Astrocyte of the cerebellum (primary cell): ENCODE results near the gene TADA3.

ENCODE experiments used
- DNase-seq: peaks from one replicate; pipeline ENCODE4 v3.0.0-alpha.2; 2011; ENCODE audit warnings: low read depth
- H3K4me3 ChIP-seq: 2 replicates; pipeline ENCODE4 v1.5.1; 2011; ENCODE audit warnings: mild to moderate bottlenecking, low read depth, low read length, moderate library complexity
- in situ Hi-C: cut with HindIII; loops from 2 replicates; pipeline ENCODE4 v1.10.0; 2017; ENCODE audit warnings: low sequenced_read_pairs
- TF ChIP-seq, protein P1 (sequence below): IDR thresholded peaks from 2 replicates; pipeline ENCODE4 v1.5.1; 2012; ENCODE audit warnings: low read length, low read depth, moderate library complexity, mild to moderate bottlenecking; ENCODE audit errors: missing control alignments

The TADA3 gene

DNA sequence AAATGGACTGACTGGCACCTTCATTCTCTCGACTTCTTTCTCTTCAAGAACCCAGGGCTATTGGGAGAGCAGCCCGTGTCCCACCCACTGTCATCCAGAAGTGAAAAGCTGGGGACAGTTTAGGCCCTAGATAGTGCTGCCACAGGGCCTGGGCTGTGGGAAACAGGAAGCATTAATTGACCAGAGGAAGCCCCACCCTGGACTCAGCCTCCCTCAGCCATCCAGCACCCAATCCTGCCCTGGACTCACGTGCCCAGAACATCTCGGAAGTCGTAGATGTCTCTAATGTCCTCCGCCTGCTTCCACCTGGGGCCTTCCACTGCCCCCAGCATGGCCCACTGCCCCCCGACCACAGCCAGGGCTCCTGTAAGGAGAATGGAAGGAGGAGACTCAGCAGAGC, 24.9 kb downstream of the TADA3 start:
- in situ Hi-C loops, result no loop called here
- no peak overlapping the region for H3K4me3 ChIP-seq
- DNase-seq, result no peak
- TF ChIP-seq, protein P1, sequence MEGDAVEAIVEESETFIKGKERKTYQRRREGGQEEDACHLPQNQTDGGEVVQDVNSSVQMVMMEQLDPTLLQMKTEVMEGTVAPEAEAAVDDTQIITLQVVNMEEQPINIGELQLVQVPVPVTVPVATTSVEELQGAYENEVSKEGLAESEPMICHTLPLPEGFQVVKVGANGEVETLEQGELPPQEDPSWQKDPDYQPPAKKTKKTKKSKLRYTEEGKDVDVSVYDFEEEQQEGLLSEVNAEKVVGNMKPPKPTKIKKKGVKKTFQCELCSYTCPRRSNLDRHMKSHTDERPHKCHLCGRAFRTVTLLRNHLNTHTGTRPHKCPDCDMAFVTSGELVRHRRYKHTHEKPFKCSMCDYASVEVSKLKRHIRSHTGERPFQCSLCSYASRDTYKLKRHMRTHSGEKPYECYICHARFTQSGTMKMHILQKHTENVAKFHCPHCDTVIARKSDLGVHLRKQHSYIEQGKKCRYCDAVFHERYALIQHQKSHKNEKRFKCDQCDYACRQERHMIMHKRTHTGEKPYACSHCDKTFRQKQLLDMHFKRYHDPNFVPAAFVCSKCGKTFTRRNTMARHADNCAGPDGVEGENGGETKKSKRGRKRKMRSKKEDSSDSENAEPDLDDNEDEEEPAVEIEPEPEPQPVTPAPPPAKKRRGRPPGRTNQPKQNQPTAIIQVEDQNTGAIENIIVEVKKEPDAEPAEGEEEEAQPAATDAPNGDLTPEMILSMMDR, result no peak

DNA sequence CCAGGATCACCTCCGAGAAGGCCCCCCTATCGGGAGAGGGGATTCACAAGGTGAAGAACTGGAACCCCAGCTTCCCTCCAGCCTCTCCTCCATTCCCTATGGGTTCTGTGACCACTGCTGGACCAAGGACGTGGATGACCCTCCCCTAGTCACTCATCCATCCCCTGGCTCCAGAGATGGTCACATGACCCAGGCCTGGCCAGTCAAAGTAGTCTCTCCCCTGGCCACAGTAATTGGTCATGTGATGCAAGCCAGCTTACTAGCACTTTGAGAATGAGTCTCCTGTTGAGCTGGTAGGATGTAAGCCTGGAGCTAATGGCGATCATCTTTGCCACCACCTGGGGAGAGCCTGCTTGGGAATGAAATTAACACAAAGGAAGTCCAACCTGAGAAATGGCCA, 26.4 kb downstream of the TADA3 start:
- in situ Hi-C loops, result no loop called here
- no peak for DNase-seq
- TF ChIP-seq, protein P1, result no peak
- H3K4me3 ChIP-seq, result no peak overlapping the region

DNA sequence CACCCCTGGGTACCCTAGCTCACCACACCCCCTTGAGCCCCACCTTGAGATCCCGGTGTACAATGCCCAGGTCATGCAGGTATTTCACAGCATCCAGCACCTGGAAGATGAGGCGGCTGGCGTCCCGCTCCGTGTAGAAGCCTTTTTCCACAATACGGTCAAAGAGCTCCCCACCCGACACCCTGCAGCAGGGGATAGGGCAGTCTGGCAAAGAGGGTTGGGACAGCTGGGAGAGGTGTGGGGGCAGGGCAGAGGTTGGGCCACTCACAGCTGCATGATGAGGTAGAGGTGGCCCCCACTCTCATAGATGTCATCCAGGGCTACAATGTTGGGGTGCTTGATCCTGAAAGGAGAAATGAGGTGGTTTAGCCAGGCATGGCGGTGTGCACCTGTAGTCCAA, 29.4 kb downstream of the TADA3 start:
- TF ChIP-seq, protein P1, result no peak
- no peak for DNase-seq
- in situ Hi-C loops, result no loop called here

DNA sequence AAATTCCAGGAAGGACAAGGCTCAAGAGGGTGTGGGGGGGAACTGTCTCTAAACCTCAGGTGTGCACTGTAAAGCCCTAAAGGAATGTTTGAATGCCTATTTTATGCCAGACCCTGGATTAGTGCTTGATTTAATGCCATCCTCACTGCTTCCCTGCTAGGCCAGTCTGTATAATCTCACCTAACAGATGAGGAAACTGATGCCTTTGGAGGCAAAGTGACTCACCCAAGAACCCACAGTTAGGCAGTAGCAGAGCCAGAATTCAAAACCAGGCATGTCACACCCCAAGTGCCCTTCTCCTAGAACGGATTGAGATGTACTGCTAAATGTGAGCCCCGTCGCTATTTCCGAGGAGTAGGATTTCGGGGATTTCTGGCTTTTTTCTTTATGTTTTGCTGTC, 30.4 kb downstream of the TADA3 start:
- no peak overlapping the region for H3K4me3 ChIP-seq
- in situ Hi-C loops, result no loop called here
- TF ChIP-seq, protein P1, result no peak
- no peak for DNase-seq

More for the DNA sequence above, 29.4 kb downstream of the TADA3 start:
- no peak overlapping the region for H3K4me3 ChIP-seq

- no peak for DNase-seq
- H3K4me3 ChIP-seq, result no peak overlapping the region
- in situ Hi-C loops, result no loop called here
- TF ChIP-seq, protein P1, result no peak
Measured at GRCh38 chr3:9760779-9761505, 31.3 kb downstream of the TADA3 start.

GRCh38 chr3:9757427-9757826, 34.8 kb downstream of the TADA3 start:
- no peak for DNase-seq
- no peak overlapping the region for H3K4me3 ChIP-seq
- TF ChIP-seq, protein P1, result no peak
- in situ Hi-C loops, result no loop called here
